DLD1 (cell line): ENCODE results near the gene PAEP.

Experiments
- in situ Hi-C: cut with HindIII; loops from 2 replicates; pipeline ENCODE4 v1.10.0; 2017; ENCODE audit warnings: low sequenced_read_pairs

Gene PAEP

DNA sequence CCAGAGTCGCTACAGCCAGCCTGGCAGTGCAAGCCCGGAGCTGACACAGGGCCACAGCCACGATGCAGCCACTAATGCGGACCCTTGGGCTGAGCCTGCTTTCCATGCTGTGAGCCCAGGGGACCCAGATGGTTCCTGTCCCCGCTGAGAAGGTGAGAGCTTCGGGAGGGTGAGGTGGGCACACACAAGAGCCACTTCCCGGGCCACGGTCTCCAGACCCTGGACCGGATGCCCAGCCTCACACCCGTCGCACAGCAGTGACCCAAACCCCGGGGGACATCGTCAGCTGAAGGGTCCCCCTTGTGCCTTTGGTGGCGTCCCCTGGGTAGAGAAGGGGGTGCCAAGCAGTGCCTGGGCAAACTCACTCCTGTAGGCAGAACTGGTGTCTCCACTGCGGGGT is 13.4 kb downstream of the PAEP start:
- in situ Hi-C loops, result no loop called here

DNA sequence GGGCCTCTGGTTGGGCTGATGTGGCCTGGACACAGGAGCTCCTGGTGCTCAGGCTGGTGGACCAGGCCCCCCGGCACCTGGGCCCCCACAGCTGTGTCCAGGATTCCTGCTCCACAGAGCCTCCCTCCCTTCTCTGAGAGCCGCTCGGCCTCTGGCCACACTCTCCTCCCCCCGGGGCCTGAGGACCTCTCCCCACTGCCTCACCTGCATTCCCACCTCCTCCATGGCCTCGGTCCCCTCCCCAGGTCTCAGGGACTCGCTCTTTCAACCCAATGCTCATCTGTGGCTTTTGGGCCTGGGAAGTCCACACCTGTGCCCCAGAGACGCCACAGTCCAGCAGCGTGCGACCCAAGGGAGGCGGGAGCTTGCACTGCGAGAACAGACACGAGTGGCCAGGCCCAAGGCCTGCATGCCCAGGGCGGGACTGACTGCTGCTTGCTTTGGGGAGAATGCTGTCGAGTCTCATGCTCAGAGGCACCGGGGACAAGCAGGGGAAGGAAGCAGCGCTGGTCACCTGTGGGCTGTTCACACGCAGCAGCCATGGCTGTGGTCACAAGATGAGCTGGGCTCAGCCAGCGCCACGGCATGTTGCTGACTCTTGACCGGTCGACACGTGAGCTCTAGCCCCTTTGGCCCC is 14.6 kb downstream of the PAEP start:
- in situ Hi-C loops, result no loop called here

DNA sequence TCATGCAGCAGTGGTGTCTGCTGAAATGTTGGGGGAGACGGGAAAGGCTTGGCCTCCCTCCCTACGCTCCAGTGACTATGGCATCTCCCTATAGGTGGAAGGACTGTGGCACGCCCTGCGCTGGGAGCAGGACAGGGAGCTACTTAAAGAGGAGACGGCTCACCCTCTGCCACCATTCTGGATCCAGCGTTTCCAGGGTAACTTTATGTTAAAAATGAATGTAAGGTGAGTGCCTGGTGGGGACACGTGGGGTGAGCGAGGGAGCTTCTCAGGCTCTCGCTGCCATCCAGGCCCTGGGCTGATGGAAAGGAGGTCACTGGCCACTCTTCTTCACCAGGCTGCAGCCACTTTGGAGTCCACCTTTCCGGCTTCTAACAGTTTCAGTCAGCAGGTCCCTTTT is 15.7 kb downstream of the PAEP start:
- in situ Hi-C loops, result no loop called here

DNA sequence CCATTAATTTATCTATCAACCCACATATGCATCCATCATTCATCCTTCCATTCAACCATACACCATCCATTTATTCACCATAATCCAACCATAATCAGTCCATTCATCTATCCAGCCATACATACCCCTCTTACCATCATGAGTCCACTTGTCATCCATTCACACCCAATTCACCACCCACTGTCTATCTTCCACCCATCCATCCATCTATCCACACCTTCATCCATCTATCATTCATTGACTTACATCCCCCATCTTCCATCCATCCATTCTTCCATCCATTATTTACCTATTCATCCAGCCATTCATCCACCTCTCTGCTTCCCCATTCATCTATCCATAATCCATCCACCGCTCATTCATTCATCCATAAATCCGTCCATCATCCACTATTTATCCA is 17.8 kb downstream of the PAEP start:
- in situ Hi-C loops, result no loop called here

DNA sequence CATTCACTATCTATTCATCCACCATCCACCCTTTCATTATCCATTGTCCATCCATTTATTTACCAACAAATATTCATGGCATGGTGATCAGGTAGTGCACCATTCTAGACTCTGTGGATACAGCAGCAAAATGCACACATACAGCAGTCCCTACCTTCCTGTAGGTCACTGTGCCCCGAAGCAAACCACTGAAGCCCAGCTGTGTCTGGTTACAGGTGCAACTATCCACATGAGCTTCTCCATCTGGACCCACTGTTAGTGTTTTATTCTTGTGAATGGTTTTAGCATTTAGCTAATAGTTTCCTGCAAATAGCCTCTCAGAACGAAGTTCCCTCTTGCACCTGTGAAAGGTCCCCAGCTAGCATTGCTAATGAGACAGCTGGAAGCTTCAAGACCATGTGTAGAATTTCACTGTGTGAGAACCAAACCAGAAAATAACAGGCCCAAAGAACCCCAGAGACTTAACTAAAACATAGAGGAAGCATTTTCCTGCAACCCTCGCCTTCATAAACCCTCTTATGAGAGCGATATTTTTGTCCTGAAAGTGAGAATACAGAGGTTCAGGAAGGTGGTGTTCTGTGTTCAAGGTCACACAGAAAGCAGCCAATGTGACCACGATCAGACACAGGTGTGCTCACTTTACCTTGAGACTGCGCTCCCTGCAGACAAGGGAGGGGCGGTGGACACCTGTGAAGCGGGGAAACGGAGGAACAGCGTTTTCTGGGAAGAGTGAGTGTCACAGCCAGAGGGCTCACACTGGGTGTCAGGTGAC is 18.5 kb downstream of the PAEP start:
- in situ Hi-C loops, result no loop called here

DNA sequence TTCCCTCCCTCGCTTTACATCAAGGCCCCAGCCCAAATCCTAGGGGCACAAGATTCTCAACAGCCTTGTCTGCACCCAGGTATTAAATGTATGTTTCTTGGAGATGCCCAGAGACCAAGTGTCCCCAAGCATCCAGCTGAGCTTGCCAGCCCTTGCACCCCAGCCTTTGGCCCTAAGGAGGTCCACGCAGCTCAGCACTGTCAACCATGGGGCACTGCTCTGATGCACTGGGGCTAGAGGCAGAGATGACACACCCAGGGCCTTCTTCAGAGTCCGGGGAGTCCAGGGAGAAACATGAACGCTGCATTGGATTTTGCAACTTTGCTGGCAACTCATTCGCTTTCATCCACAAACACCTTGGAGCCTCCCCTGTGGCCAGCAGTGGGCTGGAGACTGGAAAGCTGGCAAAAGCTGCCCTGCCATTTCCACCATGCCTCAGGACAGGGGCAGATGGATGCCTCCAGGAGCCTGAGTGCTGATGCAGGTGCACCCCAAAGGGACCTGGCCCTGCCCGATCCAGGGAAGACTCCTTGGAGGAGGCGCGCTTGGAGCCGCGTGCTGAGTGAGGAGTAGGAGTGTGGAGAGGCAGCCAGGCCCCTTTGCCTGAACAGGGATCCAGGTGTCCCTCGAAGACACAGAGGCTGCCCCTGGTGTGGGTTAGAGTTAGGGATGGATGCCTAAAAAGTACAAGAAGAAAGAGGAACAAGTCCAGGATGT is 19.3 kb downstream of the PAEP start:
- in situ Hi-C loops, result no loop called here

DNA sequence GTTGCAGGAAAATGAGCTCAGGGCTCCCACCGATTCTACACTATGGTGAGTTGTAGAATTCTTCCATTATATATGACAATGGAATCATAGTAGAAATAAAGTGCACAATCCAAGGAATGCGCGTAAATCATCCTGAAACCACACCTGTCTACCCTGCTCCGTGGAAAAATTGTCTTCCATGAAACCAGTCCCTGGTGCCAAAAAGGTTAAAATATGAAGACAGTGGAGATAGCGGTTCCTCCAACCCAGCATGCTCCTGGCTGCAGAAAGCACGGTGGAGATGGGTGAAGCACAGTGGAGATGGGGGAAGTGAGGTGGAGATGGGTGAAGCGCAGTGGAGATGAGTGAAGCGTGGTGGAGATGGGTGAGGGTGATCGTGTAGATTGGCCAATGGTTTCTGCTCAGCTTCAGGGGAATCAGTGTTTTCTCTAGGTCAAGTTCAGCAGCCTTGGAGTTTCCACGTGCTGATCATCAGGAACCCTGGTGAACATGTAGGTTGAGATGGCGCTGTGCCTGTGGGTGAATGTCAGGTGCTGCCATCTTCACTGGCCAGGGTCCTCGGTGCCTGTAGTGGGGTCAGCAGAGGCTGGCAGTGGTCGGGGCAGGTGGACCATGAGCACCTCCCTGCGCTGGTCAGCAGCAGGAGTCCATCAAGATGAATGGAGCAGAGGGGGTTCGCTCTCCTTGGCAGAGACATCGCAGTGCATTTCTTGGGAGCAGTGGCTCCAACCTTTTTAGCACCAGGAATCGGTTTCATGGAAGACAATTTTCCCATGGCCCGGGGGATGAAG is 20.3 kb downstream of the PAEP start:
- in situ Hi-C loops, result no loop called here

DNA sequence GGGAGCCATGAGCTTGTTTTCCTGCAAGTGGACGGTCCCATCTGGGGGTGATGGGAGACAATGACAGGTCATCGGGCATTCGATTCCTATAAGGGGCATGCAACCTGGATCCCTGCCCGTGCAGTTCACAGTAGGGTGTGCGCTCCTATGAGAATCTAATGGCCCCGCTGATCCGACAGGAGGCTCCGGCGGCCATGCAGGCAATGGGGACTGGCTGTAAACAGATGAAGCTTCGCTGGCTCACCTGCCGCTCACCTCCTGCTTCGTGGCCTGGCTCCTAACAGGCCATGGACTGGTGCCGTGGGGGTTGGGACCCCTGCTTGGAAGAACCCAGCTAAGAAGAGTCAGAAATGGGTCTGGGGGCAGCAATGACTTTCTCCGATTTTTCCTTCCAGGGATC is 21.0 kb downstream of the PAEP start:
- in situ Hi-C loops, result no loop called here

DNA sequence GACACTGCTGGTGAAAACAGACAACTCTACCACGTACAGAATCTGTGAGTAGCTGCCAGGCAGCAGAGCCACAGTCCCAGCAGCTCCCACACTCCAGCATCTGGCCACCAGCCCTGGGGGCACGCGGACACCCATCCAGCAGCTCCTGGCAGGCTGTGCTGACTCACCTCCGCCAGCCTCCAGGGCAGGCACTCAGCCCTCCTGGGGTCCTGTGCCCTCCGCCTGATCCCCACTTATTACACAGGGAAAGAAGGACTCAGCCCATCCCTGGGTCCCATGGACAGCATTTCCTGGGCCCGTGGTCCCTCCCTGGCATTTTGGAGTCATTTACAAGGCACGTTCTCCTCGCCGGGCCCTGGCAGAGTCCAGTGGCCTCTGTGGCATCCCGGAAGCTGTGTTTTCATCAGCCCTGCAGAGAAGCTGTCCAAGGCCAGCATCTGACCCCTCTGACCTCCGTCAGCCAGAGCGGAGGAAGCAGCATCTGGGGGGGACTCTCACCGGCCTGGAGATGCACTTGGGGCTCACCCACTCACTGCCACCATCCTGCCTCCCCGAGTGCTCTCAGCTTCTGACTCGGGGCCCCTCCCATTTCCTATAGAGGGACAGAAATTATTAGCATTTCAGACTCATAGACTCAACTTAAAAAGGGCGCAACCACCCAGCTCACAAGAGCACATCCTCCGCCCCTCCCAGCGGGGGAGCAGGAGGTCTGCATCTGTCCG is 21.6 kb downstream of the PAEP start:
- in situ Hi-C loops, result no loop called here

DNA sequence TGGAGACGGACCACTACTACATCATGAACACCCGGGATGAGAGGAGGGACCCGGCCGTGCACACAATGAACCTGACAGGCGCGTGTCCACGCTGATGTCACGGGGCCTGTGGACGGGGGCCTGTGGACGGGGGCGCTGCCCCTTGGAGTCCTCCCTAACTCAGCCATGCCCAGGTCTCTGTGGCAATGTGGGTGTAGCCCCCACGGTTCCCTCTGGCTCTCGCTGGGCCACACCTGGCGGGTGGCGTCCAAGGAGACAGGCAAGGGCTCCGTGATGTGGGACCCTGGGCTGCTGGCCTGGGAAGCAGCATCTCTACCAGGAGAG is 22.1 kb downstream of the PAEP start:
- in situ Hi-C loops, result no loop called here

DNA sequence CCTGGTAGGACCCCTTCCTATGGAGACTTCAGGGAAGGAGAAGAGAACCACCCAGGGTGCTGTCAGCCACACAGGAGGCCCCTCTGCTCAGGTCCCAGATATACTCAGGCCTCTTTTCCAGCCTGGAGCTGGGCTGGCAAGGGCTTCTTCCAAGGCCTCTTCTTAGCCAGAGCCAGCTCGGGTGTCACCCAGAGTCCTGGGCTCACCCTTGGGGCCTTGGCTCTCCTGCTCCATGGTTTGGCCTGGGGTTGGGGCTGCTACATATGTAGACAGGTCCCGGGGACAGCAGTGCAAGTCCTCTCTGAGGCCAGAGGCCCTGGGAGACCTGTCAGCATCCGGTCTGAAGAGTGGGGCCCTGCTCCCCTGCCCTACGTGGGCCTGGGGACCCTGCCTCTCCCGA is 22.8 kb downstream of the PAEP start:
- in situ Hi-C loops, result no loop called here

DNA sequence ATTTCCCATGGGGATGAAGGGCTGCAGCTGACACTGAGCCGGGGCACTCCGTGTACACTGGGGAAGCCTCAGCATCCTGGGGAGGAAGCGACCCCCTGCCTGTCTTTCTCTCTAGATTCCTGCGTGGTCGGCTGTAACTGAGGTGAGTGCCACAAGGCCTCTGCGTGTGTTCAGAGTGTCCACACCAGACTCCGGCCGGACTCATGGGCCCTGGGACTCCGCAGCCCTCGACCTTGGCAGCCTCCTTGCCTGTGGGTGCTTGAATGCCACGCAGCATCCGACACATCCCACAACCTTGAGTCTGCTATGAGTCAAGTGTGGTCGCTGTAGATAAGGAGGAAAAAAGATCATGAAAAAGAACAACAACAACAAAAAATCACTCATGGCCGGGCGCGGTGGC is 23.4 kb downstream of the PAEP start:
- in situ Hi-C loops, result no loop called here

DNA sequence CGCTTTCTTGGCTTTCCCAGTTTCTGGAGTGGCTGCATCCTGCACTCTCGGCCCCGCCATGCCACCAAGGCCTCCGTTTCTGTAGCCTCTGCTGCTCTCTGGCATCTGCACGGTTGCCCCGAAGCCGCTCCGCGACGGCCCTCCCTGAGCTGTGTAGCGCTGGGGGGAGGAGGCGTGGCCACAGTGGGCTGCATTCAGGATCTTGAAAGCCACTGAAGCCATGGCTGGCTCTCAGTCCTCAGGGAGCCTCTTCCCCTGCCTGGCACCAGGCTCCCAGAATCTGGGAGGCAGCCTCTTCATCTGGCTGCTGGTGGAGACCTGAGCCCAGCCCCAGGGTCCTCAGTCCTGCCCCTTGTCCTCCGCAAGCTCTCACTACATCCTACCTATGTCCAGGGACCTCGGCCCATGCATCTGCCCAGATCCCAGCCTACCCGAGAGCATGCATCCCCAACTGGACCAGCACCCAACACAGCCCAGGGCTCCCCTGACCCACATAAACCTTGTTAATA is 25.1 kb downstream of the PAEP start:
- in situ Hi-C loops, result no loop called here

DNA sequence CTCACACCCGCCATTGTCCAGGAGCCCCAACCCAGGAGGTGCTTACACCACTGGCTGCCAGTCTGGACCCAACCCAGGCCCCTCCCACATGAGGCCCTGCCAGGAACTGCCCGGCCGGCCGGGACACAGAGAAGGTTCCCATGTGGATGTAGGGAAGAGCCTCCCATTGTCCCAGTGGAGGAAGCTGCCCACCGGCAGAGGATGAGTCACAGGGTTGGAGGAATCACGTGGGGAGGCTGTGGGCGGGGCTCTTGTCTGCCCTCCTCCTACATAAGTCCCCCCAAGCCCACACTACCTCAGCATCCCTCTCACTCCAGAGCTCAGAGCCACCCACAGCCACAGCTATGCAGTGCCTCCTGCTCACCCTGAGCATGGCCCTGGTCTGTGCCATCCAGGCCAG is 26.1 kb downstream of the PAEP start:
- in situ Hi-C loops, result no loop called here

DNA sequence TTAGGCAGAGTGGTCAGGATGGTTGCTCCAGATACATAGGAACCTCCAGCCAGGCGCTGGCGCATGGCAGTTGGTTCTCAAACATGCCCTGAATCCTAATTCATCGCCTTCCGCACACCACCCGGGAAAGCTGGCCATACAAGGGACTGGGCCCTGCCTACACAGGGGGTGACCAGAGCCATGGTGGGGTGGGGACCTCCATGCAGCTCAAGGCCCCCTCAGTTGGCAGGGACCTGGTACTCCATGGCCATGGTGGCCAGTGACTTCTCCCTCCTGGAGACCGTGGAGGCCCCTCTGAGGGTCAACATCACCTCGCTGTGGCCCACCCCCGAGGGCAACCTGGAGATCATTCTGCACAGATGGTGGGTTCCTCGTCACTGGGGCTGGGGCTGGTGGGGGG is 26.8 kb downstream of the PAEP start:
- in situ Hi-C loops, result no loop called here

DNA sequence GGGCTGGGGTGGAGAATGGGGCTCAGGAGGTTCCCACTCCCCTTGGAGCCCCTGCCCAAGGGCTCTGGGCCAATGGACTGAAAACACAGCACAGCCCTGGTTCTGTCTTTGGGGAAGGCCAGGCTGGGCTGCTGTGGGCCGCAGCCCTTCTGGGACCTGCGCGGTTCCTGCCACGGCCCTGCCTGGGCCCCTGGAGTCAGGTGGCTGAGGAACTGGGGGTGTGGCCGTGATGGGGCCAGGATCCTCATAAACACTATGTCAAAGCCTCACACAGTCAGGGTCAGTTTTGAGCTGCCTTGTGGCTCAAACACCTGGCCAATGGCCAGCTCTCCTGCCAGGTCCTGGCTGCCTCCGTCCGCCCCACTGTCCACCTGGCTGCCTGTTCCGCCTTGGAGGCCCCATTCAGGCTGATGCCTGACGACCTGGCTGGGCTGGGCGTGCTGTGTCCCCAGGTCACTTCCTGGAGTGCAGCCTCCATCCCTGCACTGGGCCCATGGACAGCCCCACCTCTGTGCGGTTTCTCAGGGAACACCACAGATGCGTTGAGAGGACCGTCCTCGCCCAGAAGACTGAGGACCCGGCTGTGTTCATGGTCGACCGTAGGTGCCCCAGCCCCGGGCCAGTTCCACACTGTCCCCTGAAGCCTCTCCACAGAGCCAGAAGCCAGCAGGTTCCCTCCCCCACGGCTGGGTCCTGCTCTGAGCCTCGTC is 27.5 kb downstream of the PAEP start:
- in situ Hi-C loops, result no loop called here

DNA sequence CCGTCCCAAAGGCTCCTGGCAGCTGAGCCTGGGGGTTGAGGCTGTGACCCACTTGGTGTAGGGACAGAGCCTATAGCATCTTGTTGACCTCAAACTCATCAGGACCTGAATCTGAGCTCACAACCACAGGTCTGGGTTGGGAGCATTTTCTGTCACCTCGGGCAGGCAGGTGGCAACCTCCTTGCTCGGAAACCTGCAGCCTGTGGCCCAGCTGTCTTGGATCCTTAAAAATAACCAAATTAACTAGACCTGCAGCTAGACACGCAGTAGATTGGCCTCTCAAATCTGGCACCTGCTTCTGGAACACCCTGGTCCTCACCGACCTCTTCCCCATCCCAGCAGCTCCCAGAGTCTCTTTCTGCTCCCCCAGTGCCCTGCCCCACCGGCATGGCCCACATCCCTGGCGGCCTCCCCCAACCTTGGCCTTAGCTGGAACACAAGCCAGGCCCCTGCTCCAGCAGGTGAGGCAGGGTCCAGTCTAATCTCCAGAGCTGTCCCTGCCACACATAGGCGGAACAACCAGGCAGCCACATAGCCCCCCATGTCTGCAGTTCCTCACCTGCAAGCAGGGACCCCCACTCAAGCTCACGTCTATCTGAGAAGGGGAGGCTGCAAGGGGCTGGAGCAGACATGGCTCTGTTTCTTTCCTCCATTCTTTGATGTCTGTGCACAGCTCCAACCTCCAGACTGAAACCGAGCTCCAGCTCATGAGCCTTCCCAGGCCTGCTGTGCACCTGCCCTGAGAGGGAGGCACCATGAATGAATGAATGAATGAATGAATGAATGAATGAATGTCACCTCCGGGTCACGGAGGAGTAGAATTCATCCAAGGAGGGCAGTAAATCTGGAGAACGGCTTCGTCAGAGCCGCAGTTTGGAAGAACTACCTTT is 28.3 kb downstream of the PAEP start:
- in situ Hi-C loops, result no loop called here

DNA sequence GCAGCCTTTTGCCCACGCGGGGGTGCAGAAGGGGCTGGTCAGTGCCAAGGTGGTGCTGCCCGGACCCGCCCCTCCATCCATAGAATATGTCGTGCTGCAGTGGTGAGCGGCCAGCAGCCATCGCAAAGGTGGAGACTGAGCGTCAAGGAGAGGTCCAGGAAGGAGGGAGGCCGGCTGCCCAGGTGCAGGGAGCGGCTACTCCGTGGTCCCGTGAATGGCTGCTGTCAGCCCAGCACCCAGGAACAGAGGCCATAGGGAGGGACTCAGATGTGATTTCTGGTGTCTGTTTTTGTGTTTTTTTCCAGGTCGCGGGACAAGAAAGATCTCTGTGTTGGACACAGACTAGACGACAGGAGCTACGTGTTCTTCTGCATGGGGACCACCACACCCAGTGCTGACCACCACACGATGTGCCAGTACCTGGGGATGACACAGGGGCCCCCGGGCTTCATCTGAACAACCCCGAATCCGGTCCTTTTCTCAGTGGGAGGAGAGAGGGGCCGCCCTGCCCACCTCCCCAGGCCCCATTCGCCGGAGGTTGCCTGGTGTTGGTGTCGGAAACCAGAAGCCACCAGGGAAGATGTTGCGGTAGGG is 29.0 kb downstream of the PAEP start:
- in situ Hi-C loops, result no loop called here
